ENCODE data around the gene HPCAL4.

- TF ChIP-seq CTCF (IDR thresholded peaks at IDR 0.05) (no peak), POLR2AphosphoS5 (IDR thresholded peaks at IDR 0.05) (no peak), EP300 (IDR thresholded peaks at IDR 0.05) (no peak), POLR2A (IDR thresholded peaks at IDR 0.05) (no peak)
These were observed 5.2 kb upstream of the HPCAL4 start for GRCh38 chr1:39696448-39696847.
